Right hindlimb (tissue), 1 donor: ENCODE measurements around the gene HDHD2.
A peak's percentile ranks its signal among the peaks of the same experiment; 100 is the strongest.

Source experiments
- DNase-seq: peaks from one replicate; pipeline ENCODE4 v3.0.0-alpha.2; 2018

Gene HDHD2

DNA sequence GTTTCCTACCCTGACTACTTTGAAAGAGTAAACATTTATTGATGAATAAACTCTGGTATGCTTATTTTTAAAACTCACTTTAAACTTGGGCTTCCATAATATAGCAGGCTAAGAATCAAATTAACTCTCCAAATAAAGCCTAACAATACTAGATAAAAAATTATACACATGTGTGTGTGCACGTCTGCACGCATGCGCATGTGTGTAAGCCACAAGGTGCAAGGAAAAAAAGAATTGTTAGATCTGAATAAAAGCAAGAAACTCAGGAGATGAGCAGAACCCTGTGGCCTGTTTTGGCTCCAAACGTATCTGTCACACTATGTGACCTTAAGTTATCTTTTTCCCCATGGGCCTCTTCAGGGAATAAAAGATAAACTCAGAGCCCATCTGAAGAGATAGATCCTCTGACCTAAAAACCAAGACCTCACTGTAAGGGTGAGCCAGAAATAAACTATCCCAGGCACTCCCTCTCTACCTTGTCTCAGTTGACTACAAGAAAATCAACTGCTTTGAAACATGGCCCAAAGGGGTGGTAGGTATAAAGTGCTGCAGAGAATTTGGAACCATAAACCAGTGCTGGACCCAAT is 6.3 kb downstream of the HDHD2 start:
- no peak for DNase-seq

DNA sequence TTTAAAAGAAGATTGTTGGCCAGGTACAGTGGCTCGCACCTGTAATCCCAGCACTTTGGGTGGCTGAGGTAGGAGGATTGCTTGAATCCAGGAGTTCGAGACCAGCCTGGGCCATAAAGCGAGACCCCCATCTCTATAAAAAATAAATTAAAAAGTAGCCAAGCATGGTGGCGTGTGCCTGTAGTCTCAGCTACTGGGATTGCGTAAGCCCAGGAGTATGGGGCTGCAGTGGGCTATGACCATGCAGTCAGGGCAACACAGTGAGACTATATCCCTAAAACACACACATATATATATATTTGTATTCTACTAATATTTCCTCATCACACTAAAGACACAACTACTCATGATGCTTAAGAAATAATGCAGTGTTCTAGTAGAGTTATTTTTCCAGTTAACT is 7.1 kb downstream of the HDHD2 start:
- DNase-seq: no peak

DNA sequence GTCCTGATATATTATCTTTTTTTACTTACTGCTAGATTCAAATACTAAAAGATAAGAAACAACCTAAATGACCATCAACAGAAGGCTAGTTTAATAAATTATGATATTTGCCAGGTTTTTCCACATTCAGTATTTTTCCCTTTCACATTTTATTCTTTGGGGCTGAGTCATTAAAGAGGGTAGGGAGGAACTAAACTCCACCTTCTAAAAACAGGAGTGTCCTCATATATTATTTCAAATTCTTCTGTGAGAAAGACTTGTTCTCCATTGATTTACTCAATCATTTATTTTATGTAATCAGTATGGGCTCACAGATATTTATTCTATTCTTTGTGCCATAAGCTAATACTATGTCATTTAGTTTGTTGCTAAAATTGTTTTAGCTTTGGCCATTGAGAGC is 9.0 kb downstream of the HDHD2 start:
- no peak for DNase-seq

DNA sequence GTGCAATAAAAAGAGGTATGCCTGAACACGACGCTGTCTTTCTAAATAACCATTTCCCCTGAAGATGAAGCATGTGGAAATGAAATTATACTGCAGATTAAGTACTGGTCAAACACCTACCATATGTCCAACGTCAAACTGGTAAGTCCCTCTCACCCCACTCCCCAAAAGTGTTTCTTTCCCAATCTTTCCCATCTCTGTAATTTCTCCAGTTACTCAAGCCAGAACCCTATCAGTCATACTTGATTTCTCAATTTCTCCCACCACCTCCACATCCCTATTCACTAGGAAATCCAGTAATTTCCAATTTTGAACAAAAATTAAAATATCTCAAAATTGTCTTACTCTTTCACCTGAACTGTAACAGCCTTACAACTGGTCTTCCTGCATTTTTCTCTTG is 29.2 kb downstream of the HDHD2 start:
- no peak for DNase-seq

DNA sequence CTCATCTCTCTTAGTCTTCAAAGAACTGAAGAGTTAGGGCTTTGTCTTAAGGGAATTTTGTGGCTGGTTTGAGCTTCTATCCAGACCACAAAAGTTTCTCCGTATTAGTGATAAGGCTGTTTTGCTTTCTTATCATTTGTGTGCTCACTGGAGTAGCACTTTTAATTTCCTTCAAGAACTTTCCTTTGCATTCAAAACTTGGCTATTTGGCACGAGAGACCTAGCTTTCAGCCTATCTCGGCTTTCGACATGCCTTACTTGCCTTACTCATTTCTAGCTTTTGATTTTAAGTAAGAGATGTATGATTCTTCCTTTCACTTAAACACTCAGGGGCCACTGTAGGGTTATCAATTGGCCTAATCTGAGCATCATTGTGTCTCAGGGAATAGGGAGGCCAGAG is 29.9 kb downstream of the HDHD2 start:
- no peak for DNase-seq

DNA sequence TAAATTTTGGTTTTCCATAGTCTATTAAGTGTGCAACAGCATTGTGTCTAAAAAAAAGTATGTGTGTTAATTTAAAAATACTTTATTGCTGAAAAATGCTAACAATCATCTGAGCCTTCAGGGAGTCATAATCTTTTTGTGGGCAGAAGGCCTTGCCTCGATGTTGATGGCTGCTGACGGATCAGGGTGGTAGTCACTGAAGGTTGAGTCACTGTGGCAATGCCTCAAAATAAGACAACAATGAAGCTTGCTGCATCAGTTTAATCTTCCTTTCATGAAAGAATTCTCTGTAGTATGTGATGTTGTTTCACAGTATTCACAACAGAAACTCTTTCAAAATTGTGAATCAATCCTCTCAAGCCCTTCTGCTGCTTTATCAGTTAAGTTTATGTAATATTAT is 31.3 kb downstream of the HDHD2 start:
- no peak for DNase-seq

DNA sequence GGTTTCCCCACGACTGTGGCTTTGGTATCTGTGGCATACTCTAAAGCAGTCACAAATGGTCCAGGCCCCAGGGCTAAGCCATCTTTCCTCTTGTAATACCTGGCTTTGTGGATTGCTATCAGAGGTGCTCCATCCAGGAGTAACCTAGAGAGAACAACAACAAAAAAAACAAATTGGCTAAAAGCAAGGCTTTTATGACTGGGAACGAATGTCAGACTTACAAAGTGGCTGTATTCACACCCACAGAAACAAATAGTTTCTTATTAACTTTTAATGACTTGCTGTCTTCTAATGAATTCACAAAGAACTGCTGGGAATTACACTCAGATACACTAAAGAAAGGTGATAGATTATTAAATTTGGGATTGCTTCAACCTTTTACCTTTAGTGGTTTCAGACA is 35.1 kb downstream of the HDHD2 start:
- DNase-seq: no peak

DNA sequence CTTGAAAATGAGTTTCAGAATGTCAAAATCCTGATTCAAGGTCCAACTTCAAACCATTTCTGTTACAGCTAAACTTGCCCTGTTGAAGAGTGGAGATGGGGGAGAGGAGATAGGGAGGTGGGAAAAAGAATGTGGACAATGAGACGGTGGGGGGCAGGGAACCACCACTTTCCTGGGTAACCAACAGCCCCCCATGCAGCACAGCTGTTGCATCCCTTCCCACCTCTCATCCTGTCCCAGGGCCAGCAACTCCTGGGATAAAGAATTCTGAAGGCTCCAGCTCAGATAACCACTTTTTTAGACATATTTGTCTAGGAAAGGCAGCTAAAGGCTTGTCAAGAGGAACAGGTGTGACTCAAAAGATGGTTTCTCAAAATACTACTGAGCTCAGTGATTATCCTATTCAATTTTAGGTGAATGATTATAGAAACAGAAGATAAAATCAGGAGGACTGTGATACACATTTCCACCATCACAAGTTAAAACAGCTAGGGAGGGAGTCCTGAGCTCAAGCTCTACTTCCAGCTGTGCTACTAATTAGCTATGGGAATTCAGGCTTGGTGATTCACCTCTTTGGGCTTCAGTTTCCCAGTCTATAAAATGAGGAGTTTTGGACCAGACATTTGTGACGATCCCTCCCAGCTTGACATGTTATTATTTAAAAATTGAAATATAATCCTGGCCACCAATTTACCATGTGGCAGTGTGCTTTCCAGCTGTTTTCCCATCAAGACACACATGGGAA is 36.3 kb downstream of the HDHD2 start:
- DNase-seq: no peak

DNA sequence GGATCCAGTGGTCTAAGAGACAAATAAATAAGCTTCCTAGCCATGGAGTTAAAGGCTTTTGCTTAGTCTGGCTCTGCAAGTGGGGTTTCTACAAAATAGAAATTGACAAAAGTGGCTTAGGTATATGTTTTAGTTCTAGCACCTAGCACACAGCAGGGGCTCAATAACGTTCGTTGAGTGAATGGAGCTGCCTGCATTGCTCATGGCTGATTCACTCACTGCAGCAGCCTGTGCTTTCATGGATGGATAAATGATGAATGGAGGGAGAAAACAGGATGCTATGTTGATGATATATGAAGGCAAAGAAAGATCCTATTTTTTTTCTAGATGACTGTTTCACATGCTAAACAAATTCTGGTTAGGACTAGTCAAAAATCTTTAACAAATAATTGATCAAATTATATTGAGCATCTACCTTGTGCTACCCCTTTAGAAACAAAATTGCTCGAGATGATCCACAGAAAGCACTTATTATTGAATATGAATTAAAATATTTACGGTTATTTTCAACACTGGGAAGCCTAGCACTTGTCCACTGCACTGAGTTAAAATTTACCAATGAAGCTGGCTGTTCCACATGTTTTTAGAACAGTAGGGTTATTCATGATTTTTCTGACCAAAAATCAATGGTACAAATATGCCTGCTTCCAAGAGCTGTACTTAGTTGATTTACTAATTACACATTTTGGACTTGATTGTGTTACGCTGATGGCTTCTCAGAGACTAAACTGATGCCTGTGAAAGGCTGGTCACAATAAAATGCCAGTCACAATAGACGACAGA is 39.6 kb downstream of the HDHD2 start:
- DNase-seq: no peak

DNA sequence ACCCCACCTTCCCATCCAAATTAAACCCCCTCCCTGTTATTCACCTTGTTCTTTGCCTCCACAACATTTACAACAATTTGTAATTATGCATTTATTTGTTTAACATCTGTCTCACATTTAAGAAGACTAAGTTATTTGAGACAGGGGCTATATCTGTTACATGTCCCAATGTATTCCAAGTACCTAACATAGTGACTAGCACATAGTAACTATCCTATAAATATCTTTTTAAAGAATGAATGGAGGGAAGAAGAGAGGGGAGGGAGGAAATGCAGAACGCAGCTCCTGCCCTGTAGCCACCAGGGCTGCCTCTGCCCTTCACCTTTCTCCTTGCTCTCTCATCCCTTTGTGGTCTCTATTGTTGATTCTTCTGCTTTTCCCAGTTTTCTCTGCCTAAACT is 40.6 kb downstream of the HDHD2 start:
- DNase-seq: no peak

DNA sequence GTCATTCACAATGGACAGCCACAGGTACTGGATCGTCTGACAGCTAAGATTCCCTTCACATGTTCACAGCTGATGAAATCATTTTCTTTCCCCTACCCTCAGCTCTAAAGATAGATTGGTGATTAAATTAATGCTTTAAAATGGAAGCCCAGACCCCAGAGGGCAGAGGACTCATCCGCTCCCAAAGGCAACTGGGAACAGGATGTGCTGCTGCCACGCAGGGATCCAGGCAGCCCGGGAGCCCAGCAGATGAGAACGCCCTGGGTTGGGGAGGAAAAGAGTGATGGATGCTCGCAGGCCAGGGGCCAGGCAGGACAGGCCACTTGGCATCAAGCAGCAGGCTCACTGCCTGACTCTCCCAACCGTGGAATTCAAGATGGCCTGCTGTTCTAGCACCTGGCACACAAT is 41.3 kb downstream of the HDHD2 start:
- DNase-seq: no peak

DNA sequence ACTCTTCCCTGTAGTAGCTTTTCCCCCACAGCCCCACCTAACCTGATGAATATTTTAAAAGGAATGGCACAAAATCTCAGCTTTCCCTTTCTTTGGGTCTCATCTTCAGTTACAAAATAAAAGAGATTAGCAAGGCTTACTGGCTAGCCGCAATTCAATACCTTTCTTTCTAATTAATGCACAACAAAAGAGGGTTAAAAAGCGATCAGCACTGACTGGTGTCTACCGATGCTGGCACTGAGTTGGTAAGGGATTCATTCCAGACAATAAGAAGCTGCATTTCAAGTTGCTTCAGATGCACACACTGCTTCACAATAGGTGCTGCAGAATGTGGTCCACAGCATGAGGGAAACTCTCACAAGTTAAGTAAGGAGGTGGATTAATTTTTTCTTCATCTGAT is 41.9 kb downstream of the HDHD2 start:
- DNase-seq: no peak

DNA sequence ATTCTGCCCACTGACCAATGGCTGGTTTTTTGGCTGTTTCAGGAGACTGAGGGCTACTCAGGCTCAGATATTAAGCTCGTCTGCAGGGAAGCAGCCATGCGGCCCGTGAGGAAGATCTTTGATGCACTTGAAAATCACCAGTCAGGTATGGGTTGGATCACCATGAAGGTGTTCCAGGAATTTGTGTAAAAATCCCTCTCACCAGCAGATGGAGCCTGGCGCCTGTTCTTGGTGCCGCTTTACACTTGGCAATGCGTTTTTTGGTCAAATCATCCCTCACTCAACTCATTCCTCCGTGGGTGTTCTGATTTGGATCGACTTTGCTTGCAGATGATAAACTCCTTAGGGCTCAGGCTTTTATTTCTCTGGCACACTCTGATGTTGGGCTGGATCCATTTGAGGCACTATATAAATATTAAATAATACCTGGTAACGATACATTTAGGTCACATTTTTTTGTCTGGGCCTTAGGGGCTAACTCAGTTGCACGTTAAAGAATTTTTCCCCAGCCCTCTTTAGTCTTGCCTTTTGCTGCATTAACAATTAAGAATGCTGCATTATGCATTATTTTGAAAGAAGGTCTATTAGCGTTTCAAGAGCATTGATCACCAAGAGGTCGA is 50.0 kb downstream of the HDHD2 start:
- peak; percentile 54 for DNase-seq

DNA sequence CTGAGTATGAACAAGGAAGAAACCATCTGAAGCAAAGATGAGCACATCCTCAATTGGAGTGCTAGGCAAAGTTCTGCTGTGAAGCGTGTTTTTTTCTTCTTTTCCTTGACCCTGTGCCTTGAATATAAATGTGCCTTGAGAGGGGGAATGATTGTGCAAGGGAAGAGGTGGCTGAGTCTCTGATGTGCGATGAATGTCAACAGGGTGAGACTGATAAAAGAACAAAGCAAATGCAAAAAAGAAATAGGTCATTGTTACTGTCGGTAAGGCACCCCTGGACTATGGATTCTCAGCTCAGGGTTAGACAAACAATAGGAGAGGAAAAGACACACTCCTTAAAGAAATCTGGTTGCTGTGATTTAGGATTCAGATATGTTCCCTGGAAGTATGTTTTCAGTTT is 54.5 kb downstream of the HDHD2 start:
- no peak for DNase-seq

DNA sequence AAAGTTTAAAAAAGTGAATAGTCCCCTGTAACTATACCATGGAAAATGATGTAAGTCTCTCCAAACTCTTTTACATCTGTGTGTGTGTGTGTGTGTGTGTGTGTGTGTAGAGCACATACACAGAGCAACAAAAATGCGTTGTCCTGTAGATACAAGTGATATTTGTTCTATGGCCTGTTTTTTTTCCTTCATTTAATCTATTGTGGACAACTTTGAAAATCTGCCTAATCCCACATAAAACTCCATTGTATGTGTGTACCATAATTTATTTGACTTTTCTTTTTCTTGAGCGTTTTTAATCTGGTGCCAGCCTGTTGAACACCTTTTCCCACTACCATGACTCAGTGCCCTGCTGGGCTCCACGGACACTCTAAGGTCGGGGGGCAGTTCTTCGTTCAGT is 62.6 kb downstream of the HDHD2 start:
- DNase-seq: no peak

DNA sequence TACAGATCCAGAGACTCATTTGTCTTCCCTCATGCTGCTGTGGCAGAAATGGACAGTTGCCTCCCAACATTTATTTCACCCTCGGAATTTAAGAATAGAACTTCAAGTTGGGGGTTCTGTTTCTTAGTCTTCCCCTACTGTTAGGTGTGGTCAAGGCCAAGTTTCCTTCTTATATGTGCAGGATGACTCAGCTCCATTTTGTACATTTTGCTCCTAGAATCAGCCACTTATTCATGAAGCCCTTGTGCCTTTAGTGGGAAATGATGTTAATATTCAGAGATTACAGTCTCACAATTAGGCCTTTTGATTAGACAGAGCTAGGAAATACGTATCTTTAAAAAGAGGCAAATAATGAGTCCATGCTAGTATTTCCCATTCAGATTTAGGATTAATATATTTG is 68.7 kb downstream of the HDHD2 start:
- DNase-seq: no peak

DNA sequence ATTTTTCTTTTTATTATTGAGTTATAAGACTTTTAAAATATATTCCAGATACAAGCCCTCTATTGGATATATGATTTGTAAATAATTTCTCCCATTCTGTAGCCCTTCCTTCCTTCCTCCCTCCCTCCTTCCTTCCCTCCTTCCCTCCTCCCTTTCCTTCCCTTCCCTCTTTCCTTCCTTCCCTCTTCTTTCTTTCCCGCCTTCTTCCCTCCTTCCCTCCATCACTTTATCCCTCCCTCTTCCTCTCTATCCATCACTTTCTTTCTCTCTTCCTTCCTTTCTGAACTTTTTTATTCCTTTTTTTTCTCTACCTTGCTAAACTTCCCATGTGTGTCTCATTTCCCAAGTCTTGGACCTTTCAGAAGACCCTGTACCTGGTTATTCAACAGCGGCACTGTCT is 69.4 kb downstream of the HDHD2 start:
- DNase-seq: no peak

DNA sequence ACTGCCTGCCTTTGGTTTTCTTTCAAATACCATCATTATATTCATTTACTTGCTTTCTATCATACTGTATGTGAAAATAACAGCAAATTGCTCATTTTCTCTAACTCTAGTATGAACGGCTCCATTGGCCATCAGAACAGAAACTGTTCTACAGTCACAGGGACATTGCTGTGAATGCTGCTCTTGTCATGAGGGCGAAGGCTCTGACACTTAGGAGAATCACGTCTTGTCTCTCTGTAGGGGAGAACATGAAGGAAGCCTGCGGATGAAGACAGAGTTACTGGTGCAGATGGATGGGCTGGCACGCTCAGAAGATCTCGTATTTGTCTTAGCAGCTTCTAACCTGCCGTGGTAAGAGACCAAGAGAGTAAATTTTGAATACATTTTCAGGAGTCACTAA is 73.2 kb downstream of the HDHD2 start:
- DNase-seq: no peak

DNA sequence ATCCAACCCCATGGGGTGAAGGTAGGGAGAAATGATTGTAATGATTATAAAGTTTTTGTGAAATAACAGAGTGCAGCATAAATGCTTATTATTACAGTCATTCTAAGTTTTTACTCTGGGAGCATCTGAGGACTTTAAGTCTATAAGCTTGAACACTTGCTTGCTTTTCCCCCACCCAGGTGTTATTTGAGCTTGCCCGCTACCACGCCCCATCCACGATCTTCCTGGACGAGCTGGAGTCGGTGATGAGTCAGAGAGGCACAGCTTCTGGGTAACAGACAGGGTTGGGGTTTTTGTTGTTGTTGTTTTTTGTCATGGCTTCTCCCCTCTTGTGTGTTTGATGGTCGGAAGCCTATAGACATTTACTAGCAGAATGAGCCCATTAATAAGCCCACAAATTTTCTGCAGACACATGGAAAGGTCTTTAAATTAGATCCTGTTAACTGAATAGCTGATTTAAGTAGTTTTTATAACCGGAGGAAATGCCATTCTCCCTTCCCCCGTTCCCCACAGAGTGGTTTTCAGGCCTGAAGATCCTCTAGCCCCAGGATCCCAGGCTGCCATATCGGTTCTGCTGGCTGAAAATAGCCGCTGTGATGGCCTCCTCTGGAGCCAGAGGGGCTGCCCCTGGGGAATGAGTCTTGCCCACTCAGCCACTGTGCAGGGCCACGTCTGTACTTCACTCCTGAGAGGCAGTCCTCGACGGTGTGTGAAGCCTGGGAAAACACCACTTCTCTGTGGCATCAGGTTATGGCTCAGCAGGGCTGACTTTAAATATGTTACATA is 75.0 kb downstream of the HDHD2 start:
- DNase-seq: peak; percentile 17

DNA sequence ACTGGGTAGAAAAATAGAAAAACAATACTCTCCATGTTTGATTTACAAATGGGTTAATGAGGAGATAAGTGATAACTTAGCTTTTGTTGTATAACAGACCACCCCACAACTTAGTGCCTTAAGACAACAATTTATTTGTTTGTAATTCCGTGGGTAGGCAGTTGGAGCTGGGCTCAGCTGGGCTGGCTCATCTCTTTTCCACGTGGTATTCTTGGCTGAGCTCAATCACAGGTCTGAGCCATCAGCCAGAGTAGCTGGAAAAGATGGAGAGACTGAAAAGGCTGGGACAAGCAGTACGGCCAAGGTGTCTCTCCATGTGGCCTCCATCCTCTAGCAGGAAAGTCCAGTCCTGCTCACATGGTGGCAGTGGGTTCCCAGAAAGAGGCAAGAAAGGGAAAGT is 82.7 kb downstream of the HDHD2 start:
- DNase-seq: no peak

DNA sequence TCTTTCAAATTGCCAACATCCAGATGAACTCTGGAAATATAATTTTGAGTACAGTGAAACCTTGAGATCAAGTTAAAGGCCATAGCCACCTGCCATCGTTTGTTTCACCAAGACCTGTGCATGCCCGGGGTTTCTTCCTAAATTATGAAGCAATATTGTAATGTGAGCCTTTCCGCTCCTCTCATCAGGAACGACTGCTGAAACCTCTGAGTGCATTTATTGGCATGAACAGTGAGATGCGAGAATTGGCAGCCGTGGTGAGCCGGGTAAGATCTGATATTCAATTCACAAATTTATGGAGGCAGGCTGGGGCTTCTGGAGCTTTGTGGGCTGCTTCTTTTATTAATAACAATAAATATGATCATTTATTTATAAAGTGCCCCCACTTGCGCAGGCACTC is 87.2 kb downstream of the HDHD2 start:
- no peak for DNase-seq

DNA sequence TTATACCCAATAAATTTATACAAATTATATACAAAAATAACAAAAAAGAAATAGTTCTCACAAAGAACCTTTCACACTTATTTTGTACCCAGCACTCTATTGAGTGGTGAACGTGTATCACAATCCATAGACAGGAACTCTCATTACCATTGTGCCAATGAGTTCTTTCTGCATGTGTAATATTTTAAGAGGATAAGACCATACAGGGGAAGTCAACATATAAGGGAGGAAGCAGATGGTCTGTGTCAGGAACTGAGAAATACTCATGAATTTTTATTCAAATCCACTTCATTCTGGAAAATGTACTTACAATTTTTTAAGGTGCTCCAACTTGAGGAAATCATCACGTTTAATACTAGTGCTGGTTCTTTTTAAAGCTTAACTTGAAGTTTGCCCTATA is 87.8 kb downstream of the HDHD2 start:
- no peak for DNase-seq
